Measurements from ENCODE around the gene PMEL.

DNA sequence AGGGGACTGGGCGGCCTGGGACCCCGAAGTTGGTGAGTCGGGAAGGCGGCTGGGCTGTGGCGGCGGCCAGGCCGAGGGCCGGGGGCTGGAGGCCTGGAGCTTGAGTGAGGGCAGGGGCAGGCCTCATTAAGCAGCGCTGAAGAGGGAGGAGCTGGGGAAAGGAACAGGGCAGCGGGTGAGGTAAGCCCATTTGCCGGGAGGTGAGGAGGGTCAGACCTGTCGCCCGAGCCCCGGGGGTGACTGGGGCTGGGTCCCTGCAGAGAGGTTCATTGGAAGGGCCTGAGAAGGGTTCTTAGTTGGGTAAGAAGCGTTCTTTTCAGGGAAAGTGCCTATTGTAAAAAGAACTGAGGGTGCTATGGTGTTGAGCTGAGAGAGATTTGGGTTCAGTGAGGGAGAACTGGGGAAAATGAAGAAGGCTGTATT is 8.5 kb upstream of the PMEL start:
- TF ChIP-seq EZH2 (optimal IDR thresholded peaks at IDR 0.05; ENCODE audit: low read depth, low read length) (no peak), EZH2phosphoT487 (IDR thresholded peaks at IDR 0.05; ENCODE audit: low read length) (no peak)
- TF ChIP-seq, protein P1, sequence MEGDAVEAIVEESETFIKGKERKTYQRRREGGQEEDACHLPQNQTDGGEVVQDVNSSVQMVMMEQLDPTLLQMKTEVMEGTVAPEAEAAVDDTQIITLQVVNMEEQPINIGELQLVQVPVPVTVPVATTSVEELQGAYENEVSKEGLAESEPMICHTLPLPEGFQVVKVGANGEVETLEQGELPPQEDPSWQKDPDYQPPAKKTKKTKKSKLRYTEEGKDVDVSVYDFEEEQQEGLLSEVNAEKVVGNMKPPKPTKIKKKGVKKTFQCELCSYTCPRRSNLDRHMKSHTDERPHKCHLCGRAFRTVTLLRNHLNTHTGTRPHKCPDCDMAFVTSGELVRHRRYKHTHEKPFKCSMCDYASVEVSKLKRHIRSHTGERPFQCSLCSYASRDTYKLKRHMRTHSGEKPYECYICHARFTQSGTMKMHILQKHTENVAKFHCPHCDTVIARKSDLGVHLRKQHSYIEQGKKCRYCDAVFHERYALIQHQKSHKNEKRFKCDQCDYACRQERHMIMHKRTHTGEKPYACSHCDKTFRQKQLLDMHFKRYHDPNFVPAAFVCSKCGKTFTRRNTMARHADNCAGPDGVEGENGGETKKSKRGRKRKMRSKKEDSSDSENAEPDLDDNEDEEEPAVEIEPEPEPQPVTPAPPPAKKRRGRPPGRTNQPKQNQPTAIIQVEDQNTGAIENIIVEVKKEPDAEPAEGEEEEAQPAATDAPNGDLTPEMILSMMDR (IDR thresholded peaks at IDR 0.05; ENCODE audit: low read length), result no peak
